ENCODE measurements around the gene RBCK1.

GRCh38 chr20:364905-365794 is 42.9 kb upstream of the RBCK1 start:
- no peak for TF ChIP-seq EZH2 (IDR thresholded peaks at IDR 0.05; ENCODE audit: borderline replicate concordance, low read length)
- TF ChIP-seq CTCF (IDR thresholded peaks at IDR 0.05; ENCODE audit: low read length) = no peak
